Measurements from ENCODE around the gene DCAF11.

The DCAF11 gene

DNA sequence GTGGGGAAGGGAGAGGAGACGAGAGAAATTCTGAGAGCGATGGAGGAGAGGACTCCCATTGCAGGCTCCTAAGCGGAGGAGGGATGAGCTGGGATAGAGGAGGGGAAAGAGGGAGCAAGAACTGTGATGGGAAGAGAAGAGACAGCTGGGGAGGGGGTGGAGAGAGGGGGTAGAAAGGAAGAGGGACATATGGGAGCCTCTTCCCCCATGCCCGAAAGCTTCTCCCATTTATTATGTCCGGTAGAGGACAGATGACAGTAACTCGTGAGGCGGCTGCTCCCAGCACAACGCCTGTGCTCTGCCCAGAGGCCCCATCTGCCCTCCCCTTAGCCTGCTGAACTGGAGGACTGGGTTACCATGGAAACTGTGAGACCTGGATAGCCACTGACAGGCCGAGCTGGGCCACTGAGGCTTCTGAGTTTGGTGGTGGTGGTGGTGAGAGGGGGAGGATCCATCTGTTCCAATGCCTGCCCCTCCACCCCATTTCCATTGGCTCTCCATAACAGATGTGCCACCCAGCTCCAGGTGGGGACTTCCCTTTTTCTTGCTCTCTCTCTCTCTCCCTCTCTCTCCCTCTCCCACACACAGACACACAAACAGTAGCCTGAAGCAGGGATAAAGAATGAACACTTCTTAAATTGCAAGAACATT, 35.0 kb upstream of the DCAF11 start:
- FAIRE-seq, result no peak

DNA sequence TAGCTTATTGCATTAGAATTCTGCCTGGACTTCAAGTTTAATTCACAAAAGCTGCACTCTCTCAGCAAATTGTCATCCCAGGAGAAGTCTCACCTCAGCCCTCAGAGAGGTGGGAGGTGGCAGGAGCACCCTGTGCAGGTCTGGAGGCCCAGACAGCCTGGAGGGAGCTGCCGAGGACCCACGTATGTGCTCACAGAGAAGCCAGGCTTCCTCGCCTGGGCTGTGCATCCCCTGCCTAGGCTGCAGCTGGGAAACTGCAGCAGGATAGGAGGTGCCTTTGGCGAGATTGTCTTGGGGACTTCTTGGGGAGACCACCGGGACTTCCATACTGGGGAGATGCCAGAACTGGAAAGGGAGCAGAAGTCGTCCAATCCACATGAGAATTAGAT, 34.4 kb upstream of the DCAF11 start:
- no peak for FAIRE-seq

DNA sequence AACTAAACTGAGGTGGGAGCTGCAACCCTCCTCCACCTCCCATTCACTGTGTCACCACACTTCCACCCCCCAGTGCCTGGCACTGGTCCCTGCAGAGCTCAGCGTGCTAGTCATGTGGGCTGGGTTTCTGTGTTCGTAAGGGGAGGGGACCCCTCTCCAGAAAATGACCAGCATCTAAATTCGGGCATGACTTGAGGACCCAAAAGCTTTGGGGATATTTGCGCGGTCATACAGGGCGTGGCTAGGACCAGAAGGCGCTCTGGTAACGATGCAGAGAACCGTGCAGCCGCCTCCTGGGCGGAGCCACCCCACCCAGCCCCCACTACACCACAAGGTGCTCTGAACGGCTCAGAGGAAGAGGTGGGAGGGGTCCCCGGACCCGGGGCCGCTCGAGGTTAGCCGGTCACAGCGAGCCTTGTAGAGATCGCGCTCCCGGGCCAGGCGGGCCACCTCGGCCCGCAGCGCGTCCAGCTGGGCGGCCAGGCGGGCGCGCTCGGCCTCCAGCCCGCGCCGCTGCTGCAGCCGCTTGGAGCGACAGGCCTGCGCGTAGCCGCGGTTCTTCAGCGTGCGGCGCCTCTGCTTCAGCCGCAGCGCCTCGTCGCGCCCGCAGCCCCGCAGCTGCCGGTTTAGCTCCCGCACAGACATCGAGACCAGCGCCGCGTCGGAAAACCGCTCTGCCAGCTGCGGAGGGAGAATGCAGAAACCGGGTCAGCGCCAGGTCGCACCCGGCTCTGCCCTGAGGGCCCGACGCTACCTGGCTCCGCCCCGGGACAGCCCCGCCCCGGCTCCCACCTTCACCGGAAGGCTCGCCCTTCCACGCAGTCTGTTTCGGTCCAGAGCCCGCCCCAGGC, 33.5 kb upstream of the DCAF11 start:
- no peak for FAIRE-seq

DNA sequence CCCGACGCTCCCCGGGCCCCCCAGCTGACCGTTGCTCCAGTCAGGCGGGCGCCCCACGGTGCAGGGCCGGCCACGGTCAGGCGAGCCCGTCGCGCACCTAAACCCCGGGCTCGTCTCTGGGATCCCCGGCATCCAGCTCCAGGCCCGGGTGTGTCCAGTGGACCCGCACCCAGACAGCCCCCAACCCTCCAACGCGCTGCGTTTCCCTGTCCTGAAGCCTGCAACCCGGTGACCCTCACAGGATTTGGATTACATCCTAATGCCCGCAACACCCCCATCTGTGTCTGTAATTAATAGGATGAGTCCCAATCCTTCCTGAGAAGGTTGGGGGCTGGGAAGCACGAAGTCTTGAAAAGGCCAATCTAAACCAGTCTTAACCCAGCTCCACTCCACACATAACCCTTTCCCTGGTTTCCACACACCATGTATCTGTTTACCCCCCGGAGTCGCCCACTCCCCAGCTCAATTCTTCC, 32.8 kb upstream of the DCAF11 start:
- no peak for FAIRE-seq

DNA sequence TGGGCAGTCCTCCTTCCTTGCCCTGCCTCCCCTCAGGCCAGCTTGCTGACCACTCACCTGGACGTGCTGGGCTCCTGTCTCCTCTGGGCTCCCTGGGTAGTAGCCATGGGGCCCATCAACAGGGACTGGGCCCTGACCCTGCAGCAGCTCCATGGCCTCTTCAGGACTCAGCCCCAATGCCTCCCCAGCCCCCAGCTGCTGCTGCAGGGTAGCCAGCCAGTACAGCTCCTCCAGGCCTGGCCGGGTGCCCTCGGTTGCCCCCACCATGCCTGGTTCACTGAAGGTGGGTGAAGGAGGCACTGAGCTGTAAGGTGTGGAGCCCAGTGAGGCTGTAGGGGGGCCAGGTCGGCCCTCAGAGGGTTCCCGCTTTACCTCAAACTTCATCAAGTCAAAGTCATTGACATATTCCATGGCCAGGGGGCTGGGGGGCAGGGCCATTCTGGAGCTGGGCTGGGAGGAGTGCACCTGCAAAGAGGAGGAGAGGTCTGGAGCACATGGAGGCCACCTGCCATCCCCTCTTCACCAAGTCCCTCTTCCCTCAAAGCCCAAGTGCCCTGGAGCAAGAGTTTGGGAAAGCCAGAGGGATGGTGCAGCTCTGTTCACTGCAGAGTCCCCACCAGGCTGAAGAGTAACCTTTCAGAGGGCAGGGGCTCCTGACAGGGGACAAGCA, 32.0 kb upstream of the DCAF11 start:
- no peak for FAIRE-seq

DNA sequence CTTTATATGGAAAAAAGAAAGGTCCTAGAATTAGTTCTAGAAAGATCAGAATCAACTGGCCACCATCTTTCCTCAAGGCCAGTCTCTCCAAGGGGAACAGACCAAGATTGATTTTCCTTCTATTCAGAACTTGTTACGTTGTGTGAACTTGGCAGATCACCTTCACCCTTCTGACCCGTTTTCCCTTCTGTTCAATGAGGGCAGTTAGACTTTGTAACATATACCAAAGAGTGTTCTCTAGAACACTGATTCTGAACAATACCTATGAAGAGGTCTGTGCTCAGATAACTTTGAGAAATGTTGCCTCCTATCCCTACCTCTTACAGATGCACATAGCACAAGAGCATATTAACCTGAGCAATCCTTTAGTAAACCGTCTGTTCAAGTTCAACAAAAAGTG, 31.1 kb upstream of the DCAF11 start:
- FAIRE-seq, result no peak

DNA sequence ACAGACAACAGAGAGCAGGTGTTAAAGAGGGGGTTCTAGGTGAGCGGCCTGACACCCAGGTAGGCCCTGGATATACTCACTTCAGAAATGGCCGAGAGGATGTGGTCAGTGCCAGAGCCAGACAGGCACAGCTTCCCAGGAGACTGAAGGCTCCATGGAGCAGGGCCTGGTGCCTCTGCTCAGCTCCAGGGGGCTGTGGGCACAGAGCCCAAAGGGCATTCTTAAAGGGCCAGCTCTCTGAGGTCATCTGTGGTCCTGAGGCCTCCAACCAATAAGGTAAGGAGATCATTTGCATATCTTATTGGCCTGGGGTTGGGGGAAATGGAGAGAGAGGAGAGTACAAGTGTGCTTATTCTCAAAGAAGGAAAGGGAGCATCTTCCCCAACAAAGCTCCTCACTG, 30.1 kb upstream of the DCAF11 start:
- no peak for FAIRE-seq

DNA sequence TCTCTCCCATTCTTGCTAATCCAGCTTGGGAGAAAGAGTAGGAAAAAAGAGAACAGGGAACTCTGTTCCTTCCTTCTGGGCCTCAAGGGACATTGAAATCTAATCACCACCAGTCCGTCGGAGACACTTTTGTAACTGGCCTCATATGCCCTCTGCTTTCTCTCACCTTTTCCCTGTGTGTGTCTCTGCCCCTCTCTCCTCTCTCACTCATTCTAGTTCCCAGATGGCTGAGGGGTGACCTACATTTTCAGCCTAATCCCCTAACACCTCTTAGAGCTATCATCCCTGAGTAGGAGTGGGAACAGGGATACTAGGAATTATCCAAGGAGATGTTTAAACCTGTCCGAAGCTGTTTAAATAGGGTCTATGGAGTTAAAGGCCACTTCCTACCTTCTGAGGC, 29.4 kb upstream of the DCAF11 start:
- FAIRE-seq, result no peak

DNA sequence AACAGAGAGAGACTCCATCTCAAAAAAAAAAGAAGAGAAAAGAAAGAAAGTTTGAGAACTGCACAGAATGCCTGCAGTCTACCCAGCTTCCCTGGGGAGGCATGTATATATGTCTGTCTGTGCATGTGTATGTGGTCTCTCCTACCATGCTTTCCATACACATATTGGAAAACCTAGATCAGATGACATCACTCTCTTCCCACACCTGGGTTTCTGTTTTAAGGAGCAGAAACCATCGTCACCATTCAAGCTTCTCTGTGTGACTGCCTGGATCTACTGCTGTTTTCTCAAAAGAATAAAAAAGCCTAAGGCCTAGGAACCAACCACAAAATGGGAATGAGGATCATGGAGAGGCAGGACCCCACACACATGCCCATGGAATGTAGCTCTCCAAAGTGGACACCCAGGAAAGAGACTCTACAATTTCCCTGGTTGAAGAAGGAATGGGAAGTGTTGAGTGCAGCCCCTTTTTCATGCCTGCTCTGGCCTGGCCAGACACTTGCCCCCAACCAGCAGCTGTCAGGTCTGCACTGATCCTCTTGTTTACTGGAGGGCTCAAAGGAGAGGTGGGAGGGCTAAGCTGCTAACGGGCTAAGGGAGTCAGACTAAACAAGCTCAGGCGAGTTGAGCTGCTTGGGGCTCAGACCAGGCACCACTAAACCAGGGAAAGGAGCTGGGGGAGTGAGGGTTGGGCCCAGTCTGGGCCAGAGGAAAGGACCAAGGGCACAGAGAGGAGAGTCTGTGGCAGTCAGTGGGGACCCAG, 28.2 kb upstream of the DCAF11 start:
- FAIRE-seq, result no peak

DNA sequence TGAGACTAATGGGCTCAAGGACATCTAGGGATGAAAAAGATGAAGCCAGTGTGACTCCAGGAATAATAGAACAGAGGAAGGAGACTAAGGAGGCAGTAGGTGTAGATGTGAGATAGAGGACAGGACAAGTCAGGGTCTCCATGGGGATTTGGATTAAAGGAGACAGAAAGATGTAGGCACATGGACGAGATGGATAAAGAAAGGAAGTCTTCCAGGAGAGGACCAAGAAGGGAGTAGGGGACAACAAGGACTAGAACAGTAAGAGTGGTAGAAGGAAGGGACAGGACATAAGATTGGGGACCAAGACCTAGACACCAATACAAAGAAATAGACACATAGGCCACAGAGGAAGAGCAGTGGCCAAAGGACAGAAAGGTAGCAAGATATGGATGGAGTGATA, 27.6 kb upstream of the DCAF11 start:
- FAIRE-seq, result no peak

DNA sequence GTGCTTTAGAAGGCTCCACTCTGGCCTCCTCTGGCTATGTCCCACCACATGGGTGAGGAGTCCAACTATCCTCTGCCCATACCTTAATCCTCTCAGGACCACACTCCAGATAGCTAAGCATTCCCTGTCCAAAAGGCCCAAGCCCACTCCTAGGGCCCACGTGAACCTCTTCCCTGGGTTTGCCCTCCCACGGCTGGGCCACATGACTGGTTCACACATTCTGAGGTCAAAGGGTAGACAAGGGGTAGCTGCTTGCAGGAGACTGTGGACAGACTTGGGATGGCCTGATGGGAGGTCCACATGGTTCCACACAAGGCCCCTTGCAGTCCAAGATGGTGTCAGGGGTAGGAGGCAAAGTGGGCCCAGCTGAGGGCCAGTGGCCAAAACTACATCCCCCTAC, 26.5 kb upstream of the DCAF11 start:
- no peak for FAIRE-seq

DNA sequence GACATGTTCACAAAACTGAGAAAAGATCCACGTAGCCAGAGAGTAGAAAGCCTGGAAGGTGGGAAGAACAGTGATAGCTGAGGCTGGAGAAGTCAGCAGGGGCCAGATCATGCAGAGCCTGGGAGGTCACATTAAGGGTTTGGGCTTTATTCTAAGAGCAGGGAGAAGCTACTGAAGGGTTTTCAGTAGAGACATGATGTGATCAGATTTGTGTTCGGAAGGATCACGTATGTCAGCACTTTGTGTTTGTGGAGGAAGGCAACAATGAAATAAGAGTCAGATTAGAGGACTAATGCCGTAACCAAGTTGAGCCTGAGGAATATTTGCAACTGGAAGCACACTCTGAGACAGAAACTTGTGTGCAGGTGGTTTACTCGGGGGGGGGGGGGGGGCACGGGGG, 24.7 kb upstream of the DCAF11 start:
- no peak for FAIRE-seq

DNA sequence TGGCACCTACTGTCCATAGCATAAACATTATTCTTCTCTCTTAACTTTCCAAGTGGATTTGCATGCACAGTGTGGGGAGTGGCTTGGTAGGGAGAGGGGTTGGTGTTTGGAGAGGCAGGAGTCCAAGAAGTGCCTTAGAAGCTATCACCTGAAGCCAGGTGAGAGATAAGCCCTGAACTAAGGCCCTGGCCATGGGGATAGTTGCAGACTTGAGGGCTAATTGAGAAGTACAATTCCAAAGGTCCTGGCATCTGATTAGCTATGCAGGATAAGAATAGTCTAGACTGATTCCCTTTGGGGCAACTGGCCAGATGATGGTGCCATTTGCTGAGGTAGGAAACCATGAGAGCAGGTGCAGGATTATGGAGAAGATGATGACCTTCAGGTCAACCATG, 22.5 kb upstream of the DCAF11 start:
- no peak for FAIRE-seq

DNA sequence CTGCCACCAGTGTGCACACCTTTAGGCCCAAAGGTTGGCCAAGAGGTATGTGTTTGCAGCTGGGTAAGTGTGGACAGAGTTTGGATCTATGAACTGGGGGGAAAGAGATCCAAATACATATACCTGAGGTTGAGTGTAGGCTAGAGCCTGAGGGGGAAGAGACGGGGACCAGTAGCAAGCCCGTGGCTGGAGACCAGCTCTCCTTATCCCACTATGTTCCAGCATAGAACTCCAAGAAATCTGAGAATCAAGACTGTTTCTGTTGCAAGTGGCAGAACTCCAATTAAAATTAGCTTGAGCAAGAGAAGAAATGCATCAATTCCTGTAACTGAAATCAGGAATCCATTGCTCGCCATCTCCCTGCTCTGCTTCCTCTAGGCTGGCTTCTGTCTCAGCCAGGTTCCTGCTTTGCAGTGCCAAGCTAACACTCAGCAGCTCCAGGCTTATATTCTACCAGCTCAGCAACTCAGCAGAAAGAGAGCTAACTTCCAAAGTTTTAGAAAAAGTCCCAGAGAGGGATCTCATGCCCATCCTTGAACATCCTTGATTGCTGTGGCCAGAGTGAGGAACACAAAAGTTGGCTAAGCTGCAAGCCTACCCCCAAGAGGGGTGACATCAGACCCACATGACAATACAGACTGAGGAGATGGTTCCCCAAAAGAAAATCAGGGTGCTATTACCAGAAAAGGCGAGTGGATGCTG, 21.9 kb upstream of the DCAF11 start:
- no peak for FAIRE-seq

DNA sequence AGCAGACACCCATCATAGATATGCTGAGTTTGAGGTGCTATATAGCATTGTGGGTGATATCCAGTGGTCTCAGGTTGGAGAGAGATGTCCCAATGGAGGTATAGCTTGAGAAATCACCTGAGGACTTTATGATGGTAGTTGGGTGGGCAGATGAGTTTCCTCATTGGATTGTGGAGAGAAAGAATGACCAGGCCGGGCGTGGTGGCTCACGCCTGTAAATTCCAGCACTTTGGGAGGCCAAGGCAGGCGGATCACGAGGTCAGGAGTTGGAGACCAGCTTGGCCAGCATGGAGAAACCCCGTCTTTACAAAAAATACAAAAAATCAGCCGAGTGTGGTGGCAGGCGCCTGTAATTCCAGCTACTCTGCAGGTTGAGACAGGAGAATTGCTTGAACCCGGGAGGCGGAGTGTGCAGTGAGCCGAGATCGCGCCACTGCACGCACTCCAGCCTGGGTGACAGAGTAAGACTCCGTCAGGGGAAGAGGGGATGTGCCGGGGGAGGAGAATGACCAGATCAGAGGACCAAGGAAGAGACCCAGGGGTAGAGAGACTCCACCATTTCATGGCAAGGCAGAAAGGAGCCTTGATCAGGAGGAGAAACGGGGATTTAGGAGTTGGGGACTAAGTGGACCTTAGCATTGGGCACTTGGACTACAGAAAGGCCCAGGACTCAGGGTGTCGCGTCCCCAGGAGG, 21.2 kb upstream of the DCAF11 start:
- FAIRE-seq, result no peak

DNA sequence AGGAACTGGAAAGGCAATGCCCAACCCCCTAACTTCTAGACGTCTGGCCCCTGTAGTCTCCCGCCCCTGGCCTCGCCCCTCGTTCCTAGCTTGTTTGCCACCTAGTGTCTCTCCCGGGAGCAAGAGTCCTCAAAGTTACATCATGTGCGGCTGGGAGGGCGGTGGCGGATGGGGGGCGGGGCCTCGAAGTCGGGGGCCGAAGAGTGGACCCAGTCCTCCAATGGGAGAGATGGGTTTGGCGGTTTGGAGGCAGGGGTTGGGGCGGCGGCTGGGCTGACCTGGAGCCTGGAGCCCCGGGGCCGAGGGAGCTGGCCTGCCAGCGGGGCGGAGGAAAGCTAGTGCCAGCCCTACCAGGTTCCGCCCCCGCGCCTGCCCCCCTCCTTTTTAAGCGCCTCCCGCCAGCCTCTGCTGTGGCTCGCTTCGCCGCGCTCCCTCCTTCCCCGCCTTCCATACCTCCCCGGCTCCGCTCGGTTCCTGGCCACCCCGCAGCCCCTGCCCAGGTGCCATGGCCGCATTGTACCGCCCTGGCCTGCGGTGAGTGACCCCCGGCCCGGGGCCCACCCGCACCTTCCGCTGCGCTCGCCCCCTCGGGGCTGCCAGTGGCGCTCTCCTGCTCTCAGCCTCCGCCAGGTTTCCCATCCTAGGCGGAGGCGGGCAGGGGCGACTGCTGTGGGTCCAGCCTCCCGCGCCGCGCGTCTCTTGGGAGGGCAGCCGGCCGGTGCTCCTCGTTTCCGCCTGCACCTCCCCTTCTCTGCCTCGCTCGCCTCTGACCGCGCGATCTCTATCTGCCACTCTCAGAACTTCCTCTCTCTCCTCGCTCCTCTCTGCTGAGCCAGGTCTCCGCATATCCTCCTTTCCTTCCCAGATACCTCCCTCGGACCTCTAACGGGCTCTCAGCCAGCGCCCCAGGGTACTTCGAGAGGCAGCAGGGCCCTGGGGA, 20.4 kb upstream of the DCAF11 start, which contains the start of gene PCK2:
Gene PCK2, plus strand, starts transcription at position 411 of the 940 bp plus-strand sequence. Its CDS starts 95 bp downstream, at position 506.
- no peak for FAIRE-seq

DNA sequence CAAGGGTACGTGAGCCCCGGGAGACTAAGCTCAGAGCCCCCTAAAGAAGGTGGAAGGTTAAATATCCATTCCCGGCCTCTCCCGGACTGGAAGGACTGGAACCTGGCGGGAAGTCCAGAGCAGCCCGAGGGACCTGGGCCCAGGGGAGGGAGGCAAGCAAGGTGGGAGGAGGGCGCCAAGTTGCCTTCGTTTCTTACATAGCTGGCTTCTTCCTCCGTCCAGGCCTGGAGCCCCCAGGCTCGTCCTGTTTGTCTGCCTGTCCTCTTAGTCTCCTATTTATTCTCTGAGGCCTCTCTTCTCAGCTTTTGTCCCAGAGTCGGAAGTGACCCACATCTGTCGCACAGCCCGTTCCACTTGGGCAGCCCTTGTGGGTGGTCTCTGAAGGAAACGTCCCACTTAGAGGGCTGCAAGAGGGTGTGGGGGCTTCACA, 19.7 kb upstream of the DCAF11 start:
- no peak for FAIRE-seq

DNA sequence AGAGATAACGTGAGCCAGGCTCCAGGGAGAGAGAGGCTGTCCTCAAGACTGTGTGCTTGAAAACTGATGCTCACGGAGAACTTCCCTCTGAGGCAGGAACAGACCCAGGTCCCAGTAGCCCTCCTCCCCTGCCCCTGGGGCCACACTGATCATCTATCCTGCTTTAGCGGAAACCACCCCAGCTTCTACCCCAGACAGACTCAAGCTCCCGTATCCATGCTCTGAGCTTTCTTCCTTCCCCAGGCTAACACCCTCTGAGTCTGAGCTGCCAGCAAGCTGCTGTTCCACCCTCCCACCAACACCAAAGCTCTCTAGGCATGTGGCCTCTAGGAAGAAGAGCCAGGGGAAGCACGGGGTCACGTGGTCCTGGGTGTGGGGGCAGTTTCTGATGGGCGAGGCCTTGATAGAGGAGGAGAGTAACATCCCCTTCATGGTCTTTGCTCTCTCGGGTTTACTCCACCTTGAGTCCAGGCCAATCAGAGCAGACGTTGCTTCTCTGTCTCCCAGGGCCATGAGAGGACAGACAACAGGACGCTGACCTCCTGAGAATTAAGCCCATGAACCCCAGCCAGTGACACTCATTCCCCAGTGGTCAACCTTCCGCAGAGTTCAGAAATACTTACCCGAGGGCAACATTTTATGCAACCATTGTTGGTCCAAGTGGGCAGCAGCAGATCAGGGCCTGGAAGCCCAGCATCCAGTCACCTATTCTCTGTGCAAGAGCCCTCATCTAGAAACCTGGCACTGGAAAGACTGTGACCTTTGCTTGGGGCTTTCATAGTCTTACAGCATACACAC, 19.1 kb upstream of the DCAF11 start:
- FAIRE-seq, result no peak

DNA sequence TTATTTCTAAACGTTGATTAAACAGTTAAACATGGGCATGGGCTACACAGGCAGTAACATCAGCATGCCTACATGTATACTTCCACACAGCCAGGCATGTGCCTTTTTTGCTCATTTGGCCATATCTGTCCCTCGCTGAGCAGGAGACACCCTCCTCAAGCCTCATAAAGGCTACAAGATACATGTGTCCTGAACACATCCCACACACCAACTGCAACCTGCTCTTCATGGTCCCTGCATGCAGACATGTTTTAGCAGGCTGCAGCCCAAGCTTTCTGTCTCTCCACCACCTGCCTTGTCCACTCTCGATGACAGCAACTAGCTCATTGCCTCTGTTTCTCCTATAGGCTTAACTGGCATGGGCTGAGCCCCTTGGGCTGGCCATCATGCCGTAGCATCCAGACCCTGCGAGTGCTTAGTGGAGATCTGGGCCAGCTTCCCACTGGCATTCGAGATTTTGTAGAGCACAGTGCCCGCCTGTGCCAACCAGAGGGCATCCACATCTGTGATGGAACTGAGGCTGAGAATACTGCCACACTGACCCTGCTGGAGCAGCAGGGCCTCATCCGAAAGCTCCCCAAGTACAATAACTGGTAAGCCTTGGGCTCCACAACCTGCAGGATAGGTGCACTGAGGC, 17.9 kb upstream of the DCAF11 start:
- no peak for FAIRE-seq

All from A204.1 (cell line).